GM19397 (cell line): ENCODE results near the gene PDLIM7.

Source experiments
- ATAC-seq: cut with Tn5 transposase; IDR thresholded peaks from one replicate; pipeline ENCODE4 v1.9.1; 2021; ENCODE audit warnings: mild to moderate bottlenecking, moderate library complexity; ENCODE audit not compliant: unreplicated experiment

Gene PDLIM7

GRCh38 chr5:177446200-177447065, 51.0 kb downstream of the PDLIM7 start, which contains the start of gene PRR7:
TSS of gene PRR7 (plus strand) at chr5:177446814. CDS start at chr5:177455068, 8,254 bp downstream.
- peak; percentile 66 for ATAC-seq

- no peak for ATAC-seq
These were observed 51.5 kb downstream of the PDLIM7 start for GRCh38 chr5:177445917-177446199.

- no peak for ATAC-seq
These were observed 52.1 kb downstream of the PDLIM7 start for GRCh38 chr5:177445052-177445916.

GRCh38 chr5:177444106-177445051, 53.0 kb downstream of the PDLIM7 start:
- ATAC-seq = no peak

- ATAC-seq = no peak
These were observed 54.0 kb downstream of the PDLIM7 start for GRCh38 chr5:177443144-177443983.

GRCh38 chr5:177442066-177442826, 55.2 kb downstream of the PDLIM7 start:
- ATAC-seq = no peak

- no peak for ATAC-seq
These were observed 56.2 kb downstream of the PDLIM7 start for GRCh38 chr5:177440990-177441780.

DNA sequence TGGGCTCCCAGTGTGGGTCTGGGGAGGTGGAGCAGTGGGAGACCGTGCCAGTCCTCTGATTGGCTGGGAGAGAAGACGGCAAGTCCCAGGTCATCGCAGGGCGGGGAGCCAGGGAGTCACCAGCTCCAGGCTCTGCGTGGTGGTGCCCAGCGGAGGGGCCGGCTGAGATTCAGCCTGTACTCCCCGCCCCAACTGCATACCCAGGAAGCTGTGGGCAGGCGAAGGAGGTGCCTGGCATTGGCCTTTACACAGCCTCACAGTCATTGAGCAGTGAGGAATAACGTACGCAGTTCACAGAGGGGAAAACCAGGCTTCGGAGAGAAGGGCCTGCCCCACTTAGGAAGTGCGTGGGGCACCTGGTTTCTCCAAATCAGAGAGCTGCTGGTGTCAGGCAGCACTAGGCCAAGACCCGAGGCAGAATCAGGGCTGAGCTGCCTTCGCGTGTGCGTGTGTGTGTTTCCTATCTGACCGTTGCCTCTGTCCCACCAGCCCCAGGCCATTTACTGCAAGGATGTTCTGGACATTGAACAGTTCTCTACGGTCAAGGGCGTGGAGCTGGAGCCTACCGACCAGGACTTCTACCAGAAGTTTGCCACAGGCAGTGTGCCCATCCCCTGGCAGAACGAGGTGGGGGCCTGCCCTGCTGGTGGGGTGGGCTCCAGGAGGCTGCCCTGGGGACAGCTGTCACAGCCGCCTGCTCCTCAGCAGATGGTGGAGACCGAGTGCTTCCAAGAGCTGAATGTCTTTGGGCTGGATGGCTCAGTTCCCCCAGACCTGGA, 57.0 kb downstream of the PDLIM7 start:
- no peak for ATAC-seq

GRCh38 chr5:177439518-177440053, 57.8 kb downstream of the PDLIM7 start:
- ATAC-seq = no peak

- no peak for ATAC-seq
These were observed 58.9 kb downstream of the PDLIM7 start for GRCh38 chr5:177438468-177438867.

DNA sequence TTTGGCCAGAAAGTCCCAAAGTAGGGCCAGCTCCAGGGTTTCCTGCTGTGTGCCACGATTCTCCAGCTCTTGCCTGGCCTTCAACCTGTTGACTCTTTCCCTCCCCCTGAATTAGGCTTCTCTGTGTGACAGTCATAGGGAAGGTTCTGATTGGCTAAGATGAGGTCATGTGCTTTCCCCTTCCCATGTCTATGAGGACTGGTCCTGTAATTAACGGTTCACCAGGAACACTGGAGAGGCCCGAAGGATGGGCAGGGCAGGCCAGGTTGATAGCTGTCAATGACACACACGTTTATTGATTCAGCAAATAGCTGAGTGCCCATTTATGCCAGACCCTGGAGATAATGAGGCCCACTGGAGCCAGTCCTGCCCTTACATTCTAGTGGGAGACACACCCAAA, 59.8 kb downstream of the PDLIM7 start:
- no peak for ATAC-seq

DNA sequence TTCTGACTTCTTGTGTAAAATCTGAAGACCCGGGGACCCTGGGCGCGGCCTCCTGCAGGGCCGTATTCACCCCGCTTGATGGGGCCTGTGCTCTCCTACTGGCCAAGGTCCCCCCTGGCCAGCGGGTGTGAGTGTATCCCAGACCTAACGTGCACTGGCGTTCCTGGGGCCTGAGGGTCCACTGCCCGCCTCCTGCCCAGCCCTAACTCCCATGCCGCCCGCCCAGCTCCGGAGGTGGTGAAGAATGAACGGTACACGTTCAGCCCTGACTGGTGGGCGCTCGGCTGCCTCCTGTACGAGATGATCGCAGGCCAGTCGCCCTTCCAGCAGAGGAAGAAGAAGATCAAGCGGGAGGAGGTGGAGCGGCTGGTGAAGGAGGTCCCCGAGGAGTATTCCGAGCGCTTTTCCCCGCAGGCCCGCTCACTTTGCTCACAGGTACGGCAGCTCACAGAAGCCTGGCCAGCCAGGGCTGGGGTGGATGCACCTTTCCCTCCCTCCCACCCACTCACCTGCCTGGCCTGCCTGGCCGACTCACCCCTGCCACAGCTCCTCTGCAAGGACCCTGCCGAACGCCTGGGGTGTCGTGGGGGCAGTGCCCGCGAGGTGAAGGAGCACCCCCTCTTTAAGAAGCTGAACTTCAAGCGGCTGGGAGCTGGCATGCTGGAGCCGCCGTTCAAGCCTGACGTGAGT, 61.4 kb downstream of the PDLIM7 start:
- no peak for ATAC-seq

GRCh38 chr5:177434942-177435738, 62.3 kb downstream of the PDLIM7 start:
- ATAC-seq = no peak

GRCh38 chr5:177434437-177434836, 63.0 kb downstream of the PDLIM7 start:
- no peak for ATAC-seq

GRCh38 chr5:177433658-177434217, 63.7 kb downstream of the PDLIM7 start:
- no peak for ATAC-seq
